HL-60 (cell line): ENCODE data around the gene DENND1A.

Experiments
- POLR2AphosphoS5 ChIP-seq: IDR thresholded peaks from 2 replicates; pipeline ENCODE4 v1.6.1; 2012; ENCODE audit warnings: low read depth
- TF ChIP-seq, protein P1 (sequence below): IDR thresholded peaks from one replicate; pipeline ENCODE4 v1.5.1; 2011; ENCODE audit warnings: low read length, control low read depth, inconsistent platforms; ENCODE audit not compliant: insufficient read depth

DNA sequence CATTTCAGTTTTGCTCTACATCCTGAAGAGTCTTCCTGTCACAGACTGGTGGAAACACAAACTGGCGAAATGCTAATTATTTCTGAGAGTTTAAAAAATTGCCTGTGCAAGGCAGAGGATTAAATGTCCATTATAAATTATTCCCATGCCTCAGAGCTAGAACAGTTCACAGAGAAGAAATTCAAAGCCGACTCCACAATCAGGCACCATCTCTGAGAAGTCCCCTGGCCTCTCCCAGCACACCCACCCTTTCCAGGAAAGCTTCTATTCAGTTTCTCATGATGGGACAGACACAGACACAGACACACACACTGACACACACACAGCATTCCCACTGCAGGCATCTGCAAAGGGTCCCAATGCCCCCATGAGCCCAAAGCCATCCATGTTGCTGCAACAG, 253.1 kb downstream of the DENND1A start:
- TF ChIP-seq, protein P1, sequence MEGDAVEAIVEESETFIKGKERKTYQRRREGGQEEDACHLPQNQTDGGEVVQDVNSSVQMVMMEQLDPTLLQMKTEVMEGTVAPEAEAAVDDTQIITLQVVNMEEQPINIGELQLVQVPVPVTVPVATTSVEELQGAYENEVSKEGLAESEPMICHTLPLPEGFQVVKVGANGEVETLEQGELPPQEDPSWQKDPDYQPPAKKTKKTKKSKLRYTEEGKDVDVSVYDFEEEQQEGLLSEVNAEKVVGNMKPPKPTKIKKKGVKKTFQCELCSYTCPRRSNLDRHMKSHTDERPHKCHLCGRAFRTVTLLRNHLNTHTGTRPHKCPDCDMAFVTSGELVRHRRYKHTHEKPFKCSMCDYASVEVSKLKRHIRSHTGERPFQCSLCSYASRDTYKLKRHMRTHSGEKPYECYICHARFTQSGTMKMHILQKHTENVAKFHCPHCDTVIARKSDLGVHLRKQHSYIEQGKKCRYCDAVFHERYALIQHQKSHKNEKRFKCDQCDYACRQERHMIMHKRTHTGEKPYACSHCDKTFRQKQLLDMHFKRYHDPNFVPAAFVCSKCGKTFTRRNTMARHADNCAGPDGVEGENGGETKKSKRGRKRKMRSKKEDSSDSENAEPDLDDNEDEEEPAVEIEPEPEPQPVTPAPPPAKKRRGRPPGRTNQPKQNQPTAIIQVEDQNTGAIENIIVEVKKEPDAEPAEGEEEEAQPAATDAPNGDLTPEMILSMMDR: no peak
- no peak for TF ChIP-seq POLR2AphosphoS5
